Small intestine (tissue), 7 donors: Measurements from ENCODE around the gene CHML. TPM values are rescaled to one million over a fixed set of nuclear protein-coding genes. Genes with fewer than 3 reads are reported as not detected.

Source experiments
- DNase-seq, 2 donors: peaks; one replicate each; pipeline versions ENCODE4 v3.0.0 to v3.0.0-alpha.2; 2013
- FAIRE-seq: peaks from 2 replicates; lab custom pipeline; 2012; peaks lifted over from hg19 to GRCh38; lab: Jason Lieb, UNC
- H3K27ac ChIP-seq, 3 donors: one replicate each; pipeline ENCODE4 v1.5.1; 2013; ENCODE audit warnings: low read length in 2 of 3, mild to moderate bottlenecking in 2 of 3, control low read depth in 1 of 3, inconsistent platforms in 1 of 3, low read depth in 1 of 3, moderate library complexity in 1 of 3
- H3K27me3 ChIP-seq, 3 donors: one replicate each; pipeline ENCODE4 v1.6.1; 2013; ENCODE audit warnings: low read length in 3 of 3, inconsistent platforms in 1 of 3; ENCODE audit not compliant: control insufficient read depth in 3 of 3, insufficient read depth in 3 of 3
- H3K36me3 ChIP-seq, 3 donors: one replicate each; pipeline ENCODE4 v1.6.1; 2013; ENCODE audit warnings: low read length in 3 of 3, inconsistent platforms in 1 of 3, low read depth in 1 of 3, mild to moderate bottlenecking in 1 of 3, moderate library complexity in 1 of 3; ENCODE audit not compliant: control insufficient read depth in 3 of 3, insufficient read depth in 2 of 3
- H3K4me1 ChIP-seq, 3 donors: one replicate each; pipeline ENCODE4 v1.6.1; 2013; ENCODE audit warnings: low read length in 2 of 3, inconsistent platforms in 1 of 3, low read depth in 1 of 3, mild to moderate bottlenecking in 1 of 3, moderate library complexity in 1 of 3; ENCODE audit not compliant: control insufficient read depth in 3 of 3, insufficient read depth in 2 of 3
- H3K4me3 ChIP-seq, 3 donors: one replicate each; pipeline ENCODE4 v1.5.1; 2013; ENCODE audit warnings: low read length in 3 of 3, control low read depth in 1 of 3, inconsistent platforms in 1 of 3, low read depth in 1 of 3, mild to moderate bottlenecking in 1 of 3, moderate library complexity in 1 of 3
- H3K9me3 ChIP-seq, 2 donors: one replicate each; pipeline ENCODE4 v1.6.1; 2013; ENCODE audit warnings: low read depth in 1 of 2, low read length in 1 of 2; ENCODE audit not compliant: control insufficient read depth in 2 of 2, insufficient read depth in 1 of 2
- WGBS, 3 donors: extraction: QIAGEN DNeasy Blood & Tissue Kit; methylation state at CpG; one replicate each; pipeline ENCODE4 v1.1.7; 2013; 5-methylcytosine and 5-hydroxymethylcytosine counted together
- polyA plus RNA-seq, 4 donors: library from polyadenylated mRNA; stranded (reverse) in 3 of 4; unstranded in 1 of 4; fragments of 200-250 nt in 3 of 4; fragments of 120-200 nt in 1 of 4; gene quantifications; one replicate each; pipeline versions ENCODE4 v1.2.1 to v1.2.3, GENCODE V29; 2013
- donor health status: healthy with polysubstance abuse.
- donor health status: control.
- donor health status: control.
- donor health status: Bipolar disorder and iron deficiency.
- donor health status: healthy.

The CHML gene
- polyA plus RNA-seq, 4 donors, result 1.3 to 16.0 (median 2.2) TPM

DNA sequence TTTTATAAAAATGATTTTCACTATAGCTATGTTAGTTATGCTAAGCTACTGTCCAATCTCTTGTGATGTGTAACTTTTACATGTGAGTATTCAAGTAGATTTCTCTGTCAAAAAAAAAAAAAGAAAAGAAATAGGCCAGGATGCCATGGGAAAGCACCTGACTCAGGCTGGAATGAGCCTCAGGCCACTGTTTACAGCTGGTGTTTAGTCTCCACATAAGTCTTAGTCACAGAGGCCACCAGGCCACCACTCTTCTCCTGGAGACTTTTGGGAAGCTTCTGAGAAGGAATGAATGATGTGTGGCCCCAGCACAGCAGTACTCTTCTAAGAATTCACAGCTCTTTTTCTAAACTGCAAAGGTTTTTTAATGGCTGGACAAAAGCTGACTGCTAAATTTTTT lies 48.9 kb downstream of the CHML start:
- no peak overlapping the region for H3K27ac ChIP-seq
- H3K9me3 ChIP-seq, result no peaks in the 10 kb centered on the region
- FAIRE-seq (no peak), DNase-seq (no peak)
- H3K36me3 ChIP-seq, result peaks cover 0 to 2% (median 2%) of the 10 kb centered on the region in 3 donors
- H3K4me3 ChIP-seq, result no peak overlapping the region
- H3K4me1 ChIP-seq, result no peaks in the 10 kb centered on the region
- no peaks in the 10 kb centered on the region for H3K27me3 ChIP-seq

DNA sequence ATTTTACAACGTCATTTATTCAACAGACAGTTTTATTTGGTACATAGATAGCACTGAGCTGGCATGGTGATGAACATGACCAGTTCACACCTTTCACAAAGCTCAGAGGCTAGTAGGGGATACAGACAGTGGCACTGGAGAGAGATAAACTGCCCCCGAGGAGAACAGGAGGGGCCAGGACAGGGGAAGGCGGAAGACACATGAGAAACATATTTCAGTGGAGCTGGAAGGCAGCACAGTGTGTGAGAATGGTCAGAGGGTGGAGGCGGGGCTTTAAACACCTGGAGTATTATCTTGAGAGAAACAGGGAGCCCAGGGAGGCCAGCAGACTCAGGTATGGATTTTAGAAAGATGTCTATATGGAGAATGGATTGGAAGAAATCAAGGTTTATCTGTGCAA lies 49.5 kb downstream of the CHML start:
- 40 to 60% (median 49%) methylated on average over 4 of the region's 4 CpGs for WGBS, 3 donors
- H3K9me3 ChIP-seq, result no peaks in the 10 kb centered on the region
- H3K27ac ChIP-seq, result no peak overlapping the region
- peaks cover 0 to 2% (median 0%) of the 10 kb centered on the region in 3 donors for H3K36me3 ChIP-seq
- H3K27me3 ChIP-seq, result no peaks in the 10 kb centered on the region
- FAIRE-seq, result no peak
- peak in 1 of 2 donors; percentile 9 for DNase-seq
- no peaks in the 10 kb centered on the region for H3K4me1 ChIP-seq
- H3K4me3 ChIP-seq, result no peak overlapping the region

Other genes with a start within 250 kb of the CHML start
- 100 to 1,000 TPM in 1 of 4 donors, 10 to 100 TPM in 3; 69.4 to 108 (median 78.5) TPM for gene FH, start 120.6 kb downstream of the CHML start, polyA plus RNA-seq
- 1 to 10 TPM in 2 of 4 donors, under 1 TPM in 2; 0.45 to 3.2 (median 1.3) TPM for gene KMO, start 108.0 kb downstream of the CHML start, polyA plus RNA-seq
- gene OPN3, start within 50 bp of the CHML start, polyA plus RNA-seq, result 10 to 100 TPM in 1 of 4 donors, 1 to 10 TPM in 3; 5.0 to 27.9 (median 8.6) TPM
- under 1 TPM in 1 of 4 donors, not detected in 3; 0.09 TPM for gene WDR64, start 11.9 kb upstream of the CHML start, polyA plus RNA-seq
- gene EXO1, start 207.8 kb upstream of the CHML start, polyA plus RNA-seq, result 1 to 10 TPM in 2 of 4 donors, under 1 TPM in 1, not detected in 1; 0.27 to 4.9 (median 3.4) TPM